AML-193 (cell line): ENCODE measurements around the gene LRPPRC.
"Not testable (repeated sequence)": the region's sequence is repeated elsewhere in the genome, so short reads cannot be mapped to it uniquely, and the experiment has no call there.

ENCODE experiments used
- DNase-seq, 2 experiments: peaks; one replicate each; lab custom pipeline; 2025; lab: John Stamatoyannopoulos, UW

Gene LRPPRC

GRCh38 chr2:43995733-43996533, at the start of gene LRPPRC:
TSS of gene LRPPRC (minus strand) at chr2:43995989. CDS start at chr2:43995947, 42 bp downstream.
- DNase-seq: peak; percentile 92 to 93

GRCh38 chr2:44045061-44045460, 49.3 kb upstream of the LRPPRC start:
- no peak for DNase-seq

GRCh38 chr2:44044281-44044720, 48.5 kb upstream of the LRPPRC start:
- peak; percentile 69 to 75 for DNase-seq

GRCh38 chr2:44040365-44040764, 44.6 kb upstream of the LRPPRC start:
- DNase-seq: no peak

GRCh38 chr2:44038277-44038676, 42.5 kb upstream of the LRPPRC start:
- DNase-seq: no peak

- no peak for DNase-seq
Measured at GRCh38 chr2:44037221-44037620, 41.4 kb upstream of the LRPPRC start.

- no peak for DNase-seq
Measured at GRCh38 chr2:44033947-44034346, 38.2 kb upstream of the LRPPRC start.

- DNase-seq: not testable (repeated sequence)
Measured at GRCh38 chr2:44027076-44027475, 31.3 kb upstream of the LRPPRC start.

GRCh38 chr2:44016282-44016681, 20.5 kb upstream of the LRPPRC start:
- DNase-seq: peak; percentile 7 to 45

GRCh38 chr2:44015239-44015638, 19.4 kb upstream of the LRPPRC start:
- DNase-seq: no peak

GRCh38 chr2:44013205-44013604, 17.4 kb upstream of the LRPPRC start:
- not testable (repeated sequence) for DNase-seq

- no peak for DNase-seq
Measured at GRCh38 chr2:44010266-44010665, 14.5 kb upstream of the LRPPRC start.

- no peak for DNase-seq
Measured at GRCh38 chr2:44009136-44009735, 13.4 kb upstream of the LRPPRC start.

GRCh38 chr2:44005846-44006245, 10.1 kb upstream of the LRPPRC start:
- no peak for DNase-seq

GRCh38 chr2:44004735-44005602, 9.2 kb upstream of the LRPPRC start:
- no peak for DNase-seq

- no peak for DNase-seq
Measured at GRCh38 chr2:44001716-44002115, 5.9 kb upstream of the LRPPRC start.

- DNase-seq: no peak
Measured at GRCh38 chr2:43998263-43998662, 2.5 kb upstream of the LRPPRC start.

GRCh38 chr2:43993437-43993836, 2.4 kb downstream of the LRPPRC start:
- no peak for DNase-seq

- no peak for DNase-seq
Measured at GRCh38 chr2:43989545-43989944, 6.2 kb downstream of the LRPPRC start.

GRCh38 chr2:43986600-43986999, 9.2 kb downstream of the LRPPRC start:
- DNase-seq: no peak

GRCh38 chr2:43985359-43985758, 10.4 kb downstream of the LRPPRC start:
- no peak for DNase-seq

- no peak for DNase-seq
Measured at GRCh38 chr2:43984533-43984932, 11.3 kb downstream of the LRPPRC start.

GRCh38 chr2:43980902-43981301, 14.9 kb downstream of the LRPPRC start:
- no peak for DNase-seq
